WTC11 (cell line): ENCODE data around the gene CLSTN2. TPM values are rescaled to one million over a fixed set of nuclear protein-coding genes. Genes with fewer than 3 reads are reported as not detected.

Experiments used
- ATAC-seq: fragments of 200-7000 bp; cut with Tn5 transposase; 2 replicates; pipeline ENCODE4 v1.10.0; 2021; ENCODE audit warnings: mild to moderate bottlenecking, moderate library complexity
- CTCF ChIA-PET: fragments of 300-600 bp; sonication (Branson Sonifier 250); formaldehyde crosslinking; loops from one replicate; lab custom pipeline; 2021; ENCODE audit warnings: antibody characterized with exemption; lab: Charles Lee
- POLR2A ChIA-PET: fragments of 350-600 bp; sonication (Branson Sonifier 250); formaldehyde crosslinking; loops from one replicate; lab custom pipeline; 2021; ENCODE audit warnings: antibody characterized with exemption; lab: Charles Lee
- DNase-seq: peaks from one replicate; pipeline ENCODE4 v3.0.0; 2021; ENCODE audit warnings: low spot score
- H3K27ac Mint-ChIP-seq: 2 replicates; pipeline ENCODE4 v1.8.0; 2021; ENCODE audit warnings: mixed read lengths
- H3K27me3 Mint-ChIP-seq: 2 replicates; pipeline ENCODE4 v1.8.0; 2021; ENCODE audit warnings: low read depth, mild to moderate bottlenecking, moderate library complexity, mixed read lengths
- H3K36me3 Mint-ChIP-seq: 2 replicates; pipeline ENCODE4 v1.8.0; 2021; ENCODE audit warnings: mixed read lengths
- H3K4me1 Mint-ChIP-seq: 2 replicates; pipeline ENCODE4 v1.8.0; 2022; ENCODE audit warnings: mixed read lengths
- H3K4me3 Mint-ChIP-seq: 2 replicates; pipeline ENCODE4 v1.8.0; 2021; ENCODE audit warnings: mild to moderate bottlenecking, moderate library complexity, mixed read lengths
- H3K9me3 Mint-ChIP-seq: 2 replicates; pipeline ENCODE4 v1.8.0; 2021; ENCODE audit warnings: mixed read lengths
- CBFB ChIP-seq: sonication (generic); formaldehyde crosslinking; IDR thresholded peaks from 2 replicates; pipeline ENCODE4 v1.8.1; 2022; ENCODE audit warnings: mild to moderate bottlenecking, low read depth, missing genetic modification reagents
- CREM ChIP-seq: sonication (generic); formaldehyde crosslinking; IDR thresholded peaks from 2 replicates; pipeline ENCODE4 v1.8.1; 2022; ENCODE audit warnings: mild to moderate bottlenecking, missing genetic modification reagents, moderate library complexity
- FOXP1 ChIP-seq: sonication (generic); formaldehyde crosslinking; IDR thresholded peaks from 2 replicates; pipeline ENCODE4 v1.8.0; 2022; ENCODE audit warnings: missing genetic modification reagents, mild to moderate bottlenecking, moderate library complexity, borderline replicate concordance
- GRHL2 ChIP-seq: fragments of 250-450 bp; sonication (Bioruptor Pico); IDR thresholded peaks from 2 replicates; pipeline ENCODE4 v1.8.0; 2022; ENCODE audit warnings: mild to moderate bottlenecking, moderate library complexity; ENCODE audit not compliant: insufficient replicate concordance, severe bottlenecking
- IRF2 ChIP-seq: sonication (generic); formaldehyde crosslinking; IDR thresholded peaks from 2 replicates; pipeline ENCODE4 v1.8.0; 2022; ENCODE audit warnings: low read depth, missing genetic modification reagents, borderline replicate concordance
- JUN ChIP-seq: sonication (generic); formaldehyde crosslinking; IDR thresholded peaks from 2 replicates; pipeline ENCODE4 v1.8.0; 2023; ENCODE audit warnings: mild to moderate bottlenecking, missing genetic modification reagents
- KAT7 ChIP-seq: sonication (generic); formaldehyde crosslinking; IDR thresholded peaks from 2 replicates; pipeline ENCODE4 v1.8.1; 2023; ENCODE audit warnings: missing genetic modification reagents, mild to moderate bottlenecking, borderline replicate concordance
- NFE2L1 ChIP-seq: sonication (generic); formaldehyde crosslinking; IDR thresholded peaks from 2 replicates; pipeline ENCODE4 v1.8.1; 2023; ENCODE audit warnings: missing genetic modification reagents
- NR1H2 ChIP-seq: sonication (generic); formaldehyde crosslinking; IDR thresholded peaks from 2 replicates; pipeline ENCODE4 v1.9.0; 2021; ENCODE audit warnings: mild to moderate bottlenecking, moderate library complexity, missing genetic modification reagents
- NR2C2 ChIP-seq: sonication (generic); formaldehyde crosslinking; IDR thresholded peaks from 2 replicates; pipeline ENCODE4 v1.8.0; 2022; ENCODE audit warnings: mild to moderate bottlenecking, missing genetic modification reagents
- TCF7 ChIP-seq: sonication (generic); formaldehyde crosslinking; IDR thresholded peaks from 2 replicates; pipeline ENCODE4 v1.8.0; 2022; ENCODE audit warnings: mild to moderate bottlenecking, low read depth, missing genetic modification reagents, moderate library complexity
- TEAD4 ChIP-seq: sonication (generic); formaldehyde crosslinking; IDR thresholded peaks from 2 replicates; pipeline ENCODE4 v1.8.0; 2022; ENCODE audit warnings: mild to moderate bottlenecking, missing genetic modification reagents
- ZBTB21 ChIP-seq: sonication (generic); formaldehyde crosslinking; IDR thresholded peaks from 2 replicates; pipeline ENCODE4 v1.8.1; 2023; ENCODE audit warnings: mild to moderate bottlenecking, missing genetic modification reagents, borderline replicate concordance
- total RNA-seq: library from RNA; stranded (reverse); gene quantifications from 3 replicates; pipeline ENCODE4 v1.2.3, GENCODE V29; 2021
- TF ChIP-seq, protein P1 (sequence below): sonication (generic); formaldehyde crosslinking; conservative IDR thresholded peaks from 2 replicates; pipeline ENCODE4 v1.8.1; 2022; ENCODE audit warnings: mild to moderate bottlenecking, missing genetic modification reagents
- TF ChIP-seq, protein P2 (sequence below): fragments of 250-450 bp; sonication (Bioruptor Pico); IDR thresholded peaks from 2 replicates; pipeline ENCODE4 v2.1.2; 2022; ENCODE audit warnings: mild to moderate bottlenecking, moderate library complexity
- TF ChIP-seq, protein P3 (sequence below): sonication (generic); formaldehyde crosslinking; IDR thresholded peaks from 2 replicates; pipeline ENCODE4 v1.8.1; 2022; ENCODE audit warnings: low read depth, mild to moderate bottlenecking, moderate library complexity, missing genetic modification reagents, borderline replicate concordance
- TF ChIP-seq, protein P4 (sequence below): fragments of 250-450 bp; sonication (Bioruptor Pico); conservative IDR thresholded peaks from 2 replicates; pipeline ENCODE4 v1.9.0; 2021; ENCODE audit warnings: mild to moderate bottlenecking
- TF ChIP-seq, protein P5 (sequence below): fragments of 200-600 bp; IDR thresholded peaks from 2 replicates; pipeline ENCODE4 v1.8.0; 2022; ENCODE audit warnings: antibody characterized with exemption

CLSTN2 gene
- total RNA-seq, 1 experiment from 2014 or later, result 0.35 TPM

DNA sequence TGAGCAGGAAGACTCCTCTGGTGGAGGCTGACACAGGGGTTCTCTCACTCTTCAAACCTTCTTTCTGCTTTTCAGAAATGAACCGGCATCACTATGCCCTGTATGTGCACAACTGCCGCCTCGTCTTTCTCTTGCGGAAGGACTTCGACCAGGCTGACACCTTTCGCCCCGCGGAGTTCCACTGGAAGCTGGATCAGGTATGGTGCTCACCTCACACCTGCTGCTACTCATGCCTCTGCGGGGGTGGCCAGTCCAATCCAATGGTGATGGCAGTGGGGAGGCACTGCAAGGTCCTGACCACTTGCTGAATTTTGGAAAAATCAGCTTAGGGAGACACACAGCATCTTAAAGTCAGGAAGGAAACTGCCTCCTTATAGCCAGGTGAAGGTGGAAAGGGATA lies 531.5 kb downstream of the CLSTN2 start (continued):
- no peak for TF ChIP-seq KAT7 (CRISPR knock-in tag)
- TF ChIP-seq, protein P1, sequence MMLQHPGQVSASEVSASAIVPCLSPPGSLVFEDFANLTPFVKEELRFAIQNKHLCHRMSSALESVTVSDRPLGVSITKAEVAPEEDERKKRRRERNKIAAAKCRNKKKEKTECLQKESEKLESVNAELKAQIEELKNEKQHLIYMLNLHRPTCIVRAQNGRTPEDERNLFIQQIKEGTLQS (CRISPR knock-in tag), result no peak
- no peak for TF ChIP-seq NR2C2 (CRISPR knock-in tag)

DNA sequence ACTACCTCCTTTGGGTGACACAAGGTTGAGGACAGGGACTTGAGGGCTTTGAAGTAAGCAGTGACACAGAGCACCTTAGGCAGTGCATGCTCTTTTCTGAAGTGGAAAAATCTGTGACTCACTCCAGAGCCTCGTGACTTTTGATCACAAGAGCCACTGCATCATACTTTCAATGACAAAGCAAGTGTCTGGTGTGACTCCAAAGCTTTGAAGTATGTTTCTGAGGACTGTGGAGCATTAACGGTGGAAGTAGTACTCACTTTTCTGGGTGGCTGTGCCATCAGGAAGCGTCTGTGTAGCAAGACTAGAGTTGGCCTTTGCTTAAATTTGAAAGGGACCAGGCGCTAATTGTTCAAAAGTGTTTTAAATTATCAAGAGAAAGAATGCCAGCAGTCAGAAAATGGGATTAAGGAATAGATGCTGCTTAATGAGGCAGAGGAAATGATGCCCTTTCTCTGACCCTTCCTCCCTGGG lies 532.2 kb downstream of the CLSTN2 start:
- Mint-ChIP-seq H3K36me3 (no peaks in the 10 kb centered on the region), H3K9me3 (no peaks in the 10 kb centered on the region), H3K27ac (no peak overlapping the region), H3K4me3 (no peak overlapping the region), H3K4me1 (peaks cover 25% of the 10 kb centered on the region), H3K27me3 (peaks cover 27% of the 10 kb centered on the region)
- TF ChIP-seq ZBTB21 (CRISPR knock-in tag) (no peak), FOXP1 (CRISPR knock-in tag) (no peak), NR2C2 (CRISPR knock-in tag) (no peak), IRF2 (CRISPR knock-in tag) (no peak), JUN (CRISPR knock-in tag) (no peak), NR1H2 (CRISPR knock-in tag) (no peak), NFE2L1 (CRISPR knock-in tag) (no peak)
- TF ChIP-seq, protein P2, sequence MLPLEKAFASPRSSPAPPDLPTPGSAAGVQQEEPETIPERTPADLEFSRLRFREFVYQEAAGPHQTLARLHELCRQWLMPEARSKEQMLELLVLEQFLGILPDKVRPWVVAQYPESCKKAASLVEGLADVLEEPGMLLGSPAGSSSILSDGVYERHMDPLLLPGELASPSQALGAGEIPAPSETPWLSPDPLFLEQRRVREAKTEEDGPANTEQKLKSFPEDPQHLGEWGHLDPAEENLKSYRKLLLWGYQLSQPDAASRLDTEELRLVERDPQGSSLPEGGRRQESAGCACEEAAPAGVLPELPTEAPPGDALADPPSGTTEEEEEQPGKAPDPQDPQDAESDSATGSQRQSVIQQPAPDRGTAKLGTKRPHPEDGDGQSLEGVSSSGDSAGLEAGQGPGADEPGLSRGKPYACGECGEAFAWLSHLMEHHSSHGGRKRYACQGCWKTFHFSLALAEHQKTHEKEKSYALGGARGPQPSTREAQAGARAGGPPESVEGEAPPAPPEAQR (CRISPR knock-in tag), result no peak
- CTCF ChIA-PET, result no interaction called here
- DNase-seq, result no peak
- POLR2A ChIA-PET, result no interaction called here
- no peak for ATAC-seq

DNA sequence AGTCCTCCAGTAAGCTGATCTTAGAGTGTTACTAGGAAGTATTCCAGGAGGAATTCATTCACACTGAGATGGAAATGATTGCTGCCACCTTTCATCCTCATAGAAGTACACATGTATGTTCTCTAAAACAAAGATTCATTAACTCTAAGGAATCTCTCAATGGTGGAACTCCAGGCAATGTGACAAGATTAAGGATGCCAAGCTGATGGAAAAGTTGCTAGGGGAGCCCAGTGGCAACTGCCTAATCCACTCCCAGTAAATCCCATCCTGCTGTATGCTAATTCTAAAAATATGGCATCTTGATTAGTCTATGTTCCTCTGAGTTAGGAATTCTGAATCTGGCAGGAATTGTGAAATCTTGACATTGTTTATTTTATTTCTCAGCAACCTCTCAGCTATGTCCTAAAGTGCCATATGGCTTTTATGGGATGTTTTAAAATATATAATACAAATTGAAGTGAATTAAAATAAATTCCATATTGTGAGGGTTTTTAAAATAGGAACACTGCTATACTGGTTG lies 532.9 kb downstream of the CLSTN2 start:
- Mint-ChIP-seq H3K9me3 (no peaks in the 10 kb centered on the region), H3K4me3 (no peak overlapping the region), H3K27me3 (peaks cover 27% of the 10 kb centered on the region), H3K27ac (no peak overlapping the region), H3K4me1 (peaks cover 26% of the 10 kb centered on the region), H3K36me3 (no peaks in the 10 kb centered on the region)
- ChIA-PET POLR2A (interaction anchor here (0.6 to 0.7 kb wide), 3 partner anchors 42 to 293 kb away, joined by 3 read pairs; no protein-coding TSS in a partner anchor), CTCF (no interaction called here)
- no peak for ATAC-seq
- no peak for DNase-seq
- TF ChIP-seq CBFB (CRISPR knock-in tag), result no peak
- TF ChIP-seq, protein P3, sequence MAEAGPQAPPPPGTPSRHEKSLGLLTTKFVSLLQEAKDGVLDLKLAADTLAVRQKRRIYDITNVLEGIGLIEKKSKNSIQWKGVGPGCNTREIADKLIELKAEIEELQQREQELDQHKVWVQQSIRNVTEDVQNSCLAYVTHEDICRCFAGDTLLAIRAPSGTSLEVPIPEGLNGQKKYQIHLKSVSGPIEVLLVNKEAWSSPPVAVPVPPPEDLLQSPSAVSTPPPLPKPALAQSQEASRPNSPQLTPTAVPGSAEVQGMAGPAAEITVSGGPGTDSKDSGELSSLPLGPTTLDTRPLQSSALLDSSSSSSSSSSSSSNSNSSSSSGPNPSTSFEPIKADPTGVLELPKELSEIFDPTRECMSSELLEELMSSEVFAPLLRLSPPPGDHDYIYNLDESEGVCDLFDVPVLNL (CRISPR knock-in tag), result no peak
- no peak for TF ChIP-seq TCF7
- TF ChIP-seq TEAD4 (CRISPR knock-in tag), result no peak
- TF ChIP-seq NR1H2 (CRISPR knock-in tag), result no peak
- TF ChIP-seq KAT7 (CRISPR knock-in tag), result no peak
- TF ChIP-seq, protein P4, sequence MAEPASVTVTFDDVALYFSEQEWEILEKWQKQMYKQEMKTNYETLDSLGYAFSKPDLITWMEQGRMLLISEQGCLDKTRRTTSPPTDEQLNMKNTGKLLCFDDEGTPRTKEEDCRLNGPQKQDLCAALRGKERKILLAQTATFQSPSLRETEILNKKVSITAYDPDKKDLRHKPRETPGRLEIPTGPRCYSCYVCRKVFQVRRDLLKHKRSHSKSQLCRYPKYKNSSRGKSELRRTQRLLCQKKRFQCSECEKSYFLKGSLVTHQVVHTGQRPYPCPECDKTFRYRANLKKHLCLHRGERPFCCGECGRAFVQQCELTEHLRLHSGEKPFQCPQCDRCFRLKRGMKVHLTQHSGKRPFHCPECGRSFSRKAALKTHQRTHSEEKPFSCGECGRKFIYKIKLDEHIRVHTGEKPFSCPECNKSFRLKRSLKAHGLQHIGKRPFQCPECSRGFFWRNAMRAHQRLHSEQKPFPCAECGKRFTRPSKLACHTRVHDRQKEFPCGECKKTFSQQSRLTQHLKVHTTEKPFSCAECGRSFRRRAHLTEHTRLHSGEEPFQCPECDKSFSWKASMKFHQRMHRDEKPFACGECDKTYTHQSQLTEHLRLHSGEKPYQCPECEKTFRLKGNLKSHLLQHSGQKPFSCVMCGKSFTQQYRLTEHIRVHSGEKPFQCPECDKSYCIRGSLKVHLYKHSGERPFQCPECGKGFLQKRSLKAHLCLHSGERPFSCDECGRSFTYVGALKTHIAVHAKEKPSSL (CRISPR knock-in tag), result no peak
- TF ChIP-seq GRHL2 (CRISPR knock-in tag), result no peak
- TF ChIP-seq, protein P5, sequence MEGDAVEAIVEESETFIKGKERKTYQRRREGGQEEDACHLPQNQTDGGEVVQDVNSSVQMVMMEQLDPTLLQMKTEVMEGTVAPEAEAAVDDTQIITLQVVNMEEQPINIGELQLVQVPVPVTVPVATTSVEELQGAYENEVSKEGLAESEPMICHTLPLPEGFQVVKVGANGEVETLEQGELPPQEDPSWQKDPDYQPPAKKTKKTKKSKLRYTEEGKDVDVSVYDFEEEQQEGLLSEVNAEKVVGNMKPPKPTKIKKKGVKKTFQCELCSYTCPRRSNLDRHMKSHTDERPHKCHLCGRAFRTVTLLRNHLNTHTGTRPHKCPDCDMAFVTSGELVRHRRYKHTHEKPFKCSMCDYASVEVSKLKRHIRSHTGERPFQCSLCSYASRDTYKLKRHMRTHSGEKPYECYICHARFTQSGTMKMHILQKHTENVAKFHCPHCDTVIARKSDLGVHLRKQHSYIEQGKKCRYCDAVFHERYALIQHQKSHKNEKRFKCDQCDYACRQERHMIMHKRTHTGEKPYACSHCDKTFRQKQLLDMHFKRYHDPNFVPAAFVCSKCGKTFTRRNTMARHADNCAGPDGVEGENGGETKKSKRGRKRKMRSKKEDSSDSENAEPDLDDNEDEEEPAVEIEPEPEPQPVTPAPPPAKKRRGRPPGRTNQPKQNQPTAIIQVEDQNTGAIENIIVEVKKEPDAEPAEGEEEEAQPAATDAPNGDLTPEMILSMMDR, result no peak
- TF ChIP-seq, protein P1 (CRISPR knock-in tag), result no peak
- no peak for TF ChIP-seq CREM (CRISPR knock-in tag)
